GM12874 (cell line): ENCODE results near the gene CDHR1.

Experiments used
- CTCF ChIP-seq: IDR thresholded peaks from 2 replicates; pipeline ENCODE4 v1.5.1; 2011; ENCODE audit warnings: low read depth, mild to moderate bottlenecking, control low read depth, low read length, moderate library complexity; ENCODE audit not compliant: insufficient read depth

The CDHR1 gene

GRCh38 chr10:84156768-84157167 lies 37.6 kb upstream of the CDHR1 start:
- TF ChIP-seq CTCF: no peak

- TF ChIP-seq CTCF: no peak
Measured at GRCh38 chr10:84158061-84158460, 36.3 kb upstream of the CDHR1 start.

GRCh38 chr10:84158550-84158949 lies 35.8 kb upstream of the CDHR1 start:
- no peak for TF ChIP-seq CTCF

GRCh38 chr10:84159076-84159685 lies 35.2 kb upstream of the CDHR1 start:
- no peak for TF ChIP-seq CTCF

- no peak for TF ChIP-seq CTCF
Measured at GRCh38 chr10:84160663-84161362, 33.5 kb upstream of the CDHR1 start.

GRCh38 chr10:84163996-84164395 lies 30.3 kb upstream of the CDHR1 start:
- no peak for TF ChIP-seq CTCF

GRCh38 chr10:84164442-84164841 lies 29.9 kb upstream of the CDHR1 start:
- TF ChIP-seq CTCF: no peak
